ENCODE measurements around the gene LCP1. TPM values are rescaled to one million over a fixed set of nuclear protein-coding genes. Genes with fewer than 3 reads are reported as not detected.

Gene LCP1
- polyA plus RNA-seq, 1 donor (not counting 4 experiments of a cell fraction or from before 2014, with no cell fraction given) = 2.5 TPM

DNA sequence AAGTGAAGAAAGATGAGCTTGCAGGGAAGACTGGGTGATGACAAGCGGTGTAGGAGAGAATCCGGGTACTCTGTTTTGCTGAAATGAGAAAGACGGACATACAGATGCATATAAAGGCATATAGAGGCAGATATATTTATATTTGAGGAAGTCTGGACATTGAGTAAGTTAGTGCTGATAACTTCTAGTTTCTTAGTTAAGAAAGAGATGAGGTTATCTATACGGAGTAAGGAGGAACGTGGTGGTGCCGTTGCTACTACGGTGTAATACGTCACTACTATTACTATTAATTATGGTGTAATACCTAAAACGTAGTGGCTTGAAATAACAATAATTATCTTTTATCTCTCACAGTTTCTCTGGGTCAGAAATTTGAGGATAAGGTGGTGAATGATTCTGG lies 67.4 kb downstream of the LCP1 start:
- Histone ChIP-seq H3K9me3 (ENCODE audit: control insufficient read depth, low read depth, low read length) (no peaks in the 10 kb centered on the region), H3K4me1 (ENCODE audit: control insufficient read depth, extremely low read depth, insufficient read depth, low read length) (no peaks in the 10 kb centered on the region), H4K20me1 (ENCODE audit: control insufficient read depth, extremely low read depth, insufficient read depth, low read length) (no peaks in the 10 kb centered on the region), H3K9me1 (ENCODE audit: control insufficient read depth, extremely low read depth, insufficient read depth, low read length) (no peaks in the 10 kb centered on the region), H3K79me2 (ENCODE audit: control insufficient read depth, insufficient read depth, low read length) (no peaks in the 10 kb centered on the region), H3K4me3 (ENCODE audit: control insufficient read depth in 2 of 3, extremely low read depth in 1 of 3, insufficient read depth in 2 of 3, low read depth in 1 of 3, low read length in 3 of 3) (no peak overlapping the region), H2AFZ (ENCODE audit: control insufficient read depth, low read length) (no peak overlapping the region), H3K27me3 (ENCODE audit: control insufficient read depth, extremely low read depth, insufficient read depth, low read length) (no peaks in the 10 kb centered on the region), H3K4me2 (ENCODE audit: control insufficient read depth, extremely low read depth, insufficient read depth, low read depth, low read length) (no peak overlapping the region), H3K36me3 (ENCODE audit: control insufficient read depth in 2 of 2, extremely low read depth in 1 of 2, insufficient read depth in 2 of 2, low read length in 2 of 2) (no peaks in the 10 kb centered on the region), H3K27ac (ENCODE audit: control insufficient read depth, insufficient read depth, low read length) (no peak overlapping the region), H3K9ac (ENCODE audit: control insufficient read depth, extremely low read depth, insufficient read depth, low read length) (no peak overlapping the region)
- DNase-seq (ENCODE audit: low read depth, low spot score) = no peak
- TF ChIP-seq, protein P1, sequence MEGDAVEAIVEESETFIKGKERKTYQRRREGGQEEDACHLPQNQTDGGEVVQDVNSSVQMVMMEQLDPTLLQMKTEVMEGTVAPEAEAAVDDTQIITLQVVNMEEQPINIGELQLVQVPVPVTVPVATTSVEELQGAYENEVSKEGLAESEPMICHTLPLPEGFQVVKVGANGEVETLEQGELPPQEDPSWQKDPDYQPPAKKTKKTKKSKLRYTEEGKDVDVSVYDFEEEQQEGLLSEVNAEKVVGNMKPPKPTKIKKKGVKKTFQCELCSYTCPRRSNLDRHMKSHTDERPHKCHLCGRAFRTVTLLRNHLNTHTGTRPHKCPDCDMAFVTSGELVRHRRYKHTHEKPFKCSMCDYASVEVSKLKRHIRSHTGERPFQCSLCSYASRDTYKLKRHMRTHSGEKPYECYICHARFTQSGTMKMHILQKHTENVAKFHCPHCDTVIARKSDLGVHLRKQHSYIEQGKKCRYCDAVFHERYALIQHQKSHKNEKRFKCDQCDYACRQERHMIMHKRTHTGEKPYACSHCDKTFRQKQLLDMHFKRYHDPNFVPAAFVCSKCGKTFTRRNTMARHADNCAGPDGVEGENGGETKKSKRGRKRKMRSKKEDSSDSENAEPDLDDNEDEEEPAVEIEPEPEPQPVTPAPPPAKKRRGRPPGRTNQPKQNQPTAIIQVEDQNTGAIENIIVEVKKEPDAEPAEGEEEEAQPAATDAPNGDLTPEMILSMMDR (optimal IDR thresholded peaks at IDR 0.05 in 1 of 3, IDR thresholded peaks at IDR 0.05 in 1 of 3, conservative IDR thresholded peaks at IDR 0.05 in 1 of 3; ENCODE audit: extremely low read depth in 1 of 3, insufficient read depth in 2 of 3, low read length in 3 of 3) = no peak
- TF ChIP-seq EZH2 (IDR thresholded peaks at IDR 0.05; ENCODE audit: low read length) = no peak
- dilution Hi-C loops (cut with MboI; ENCODE audit: extremely low pct_ligation_motif_present, low sequenced_read_pairs) = no loop called here
- FAIRE-seq = no peak

DNA sequence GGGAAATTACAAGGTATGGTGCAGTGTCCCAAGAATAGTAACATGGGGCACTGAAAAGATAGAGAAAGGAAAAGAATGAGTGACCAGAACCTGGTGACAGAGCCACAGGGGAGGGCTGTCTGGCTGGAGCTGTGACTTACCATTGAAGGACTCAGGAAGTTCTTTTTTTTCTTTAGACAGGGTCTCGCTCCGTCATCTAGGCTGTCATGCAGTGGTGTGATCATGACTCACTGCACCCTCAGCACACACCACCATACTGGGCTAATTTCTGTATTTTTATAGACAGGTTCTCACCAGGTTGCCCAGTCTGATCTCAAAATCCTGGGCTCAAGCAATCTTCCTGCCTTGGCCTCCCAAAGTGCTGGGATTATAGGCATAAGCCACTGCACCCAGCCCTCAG lies 68.4 kb downstream of the LCP1 start:
- dilution Hi-C loops (cut with MboI; ENCODE audit: extremely low pct_ligation_motif_present, low sequenced_read_pairs) = no loop called here
- H3K4me1 ChIP-seq (ENCODE audit: control insufficient read depth, extremely low read depth, insufficient read depth, low read length) = no peaks in the 10 kb centered on the region
- no peaks in the 10 kb centered on the region for H4K20me1 ChIP-seq (ENCODE audit: control insufficient read depth, extremely low read depth, insufficient read depth, low read length)
- no peak overlapping the region for H3K4me2 ChIP-seq (ENCODE audit: control insufficient read depth, extremely low read depth, insufficient read depth, low read depth, low read length)
- DNase-seq (ENCODE audit: low read depth, low spot score) (no peak), FAIRE-seq (peak; percentile 61)
- TF ChIP-seq EZH2 (IDR thresholded peaks at IDR 0.05; ENCODE audit: low read length) = no peak
- TF ChIP-seq, protein P1 (optimal IDR thresholded peaks at IDR 0.05 in 1 of 3, IDR thresholded peaks at IDR 0.05 in 1 of 3, conservative IDR thresholded peaks at IDR 0.05 in 1 of 3; ENCODE audit: extremely low read depth in 1 of 3, insufficient read depth in 2 of 3, low read length in 3 of 3) = no peak
- no peaks in the 10 kb centered on the region for H3K9me1 ChIP-seq (ENCODE audit: control insufficient read depth, extremely low read depth, insufficient read depth, low read length)
- no peaks in the 10 kb centered on the region for H3K27me3 ChIP-seq (ENCODE audit: control insufficient read depth, extremely low read depth, insufficient read depth, low read length)
- H3K4me3 ChIP-seq (ENCODE audit: control insufficient read depth in 2 of 3, extremely low read depth in 1 of 3, insufficient read depth in 2 of 3, low read depth in 1 of 3, low read length in 3 of 3) = no peak overlapping the region
- H3K79me2 ChIP-seq (ENCODE audit: control insufficient read depth, insufficient read depth, low read length) = no peaks in the 10 kb centered on the region
- no peak overlapping the region for H3K9ac ChIP-seq (ENCODE audit: control insufficient read depth, extremely low read depth, insufficient read depth, low read length)
- peak overlapping the region; percentile 28 for H2AFZ ChIP-seq (ENCODE audit: control insufficient read depth, low read length)
- H3K36me3 ChIP-seq (ENCODE audit: control insufficient read depth in 2 of 2, extremely low read depth in 1 of 2, insufficient read depth in 2 of 2, low read length in 2 of 2) = no peaks in the 10 kb centered on the region
- no peaks in the 10 kb centered on the region for H3K9me3 ChIP-seq (ENCODE audit: control insufficient read depth, low read depth, low read length)
- peak overlapping the region; percentile 53 for H3K27ac ChIP-seq (ENCODE audit: control insufficient read depth, insufficient read depth, low read length)
